Activated T-helper 9 cell treated with anti-CD3 and anti-CD28 coated beads, Interleukin-2, amount 50 U/mL, for 16 hours (primary cell): Measurements from ENCODE around the gene ESCO1.
"Not testable (repeated sequence)": the region's sequence is repeated elsewhere in the genome, so short reads cannot be mapped to it uniquely, and the experiment has no call there.

ENCODE experiments used
- DNase-seq: peaks from one replicate; pipeline ENCODE4 v3.0.0-alpha.2; 2020; ENCODE audit warnings: low read depth

Gene ESCO1

DNA sequence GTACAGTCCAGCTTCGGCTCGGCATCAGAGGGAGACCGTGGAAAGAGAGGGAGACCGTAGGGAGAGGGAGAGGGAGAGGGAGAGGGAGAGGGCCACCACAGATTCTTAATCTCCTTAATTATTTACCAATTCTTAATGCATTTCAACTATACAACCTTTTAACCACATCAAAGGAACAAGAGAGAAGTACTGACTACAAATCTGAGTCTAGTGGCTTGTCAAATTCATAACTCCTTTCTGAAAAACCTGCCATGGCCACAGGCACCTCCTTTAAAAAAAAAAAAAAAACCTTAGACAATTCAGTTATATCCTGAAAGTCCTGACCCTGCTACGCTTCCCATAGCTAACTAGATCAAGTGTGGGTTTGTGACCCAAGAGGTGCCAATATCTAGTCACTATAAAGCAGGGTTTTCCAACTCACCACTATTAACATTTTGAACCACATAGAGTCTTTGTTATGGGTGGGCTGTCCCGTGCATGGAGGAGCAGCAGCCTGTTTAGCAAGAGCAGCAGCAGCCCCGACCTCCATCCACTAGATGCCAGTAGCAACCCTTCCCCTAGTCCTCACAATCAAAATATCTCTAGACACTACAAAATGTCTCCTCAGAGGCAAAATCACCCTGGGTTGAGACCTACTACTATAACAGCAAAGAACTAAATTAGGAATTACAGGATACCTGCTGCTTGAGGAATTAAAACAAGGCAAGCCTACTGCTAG is 6.8 kb downstream of the ESCO1 start:
- no peak for DNase-seq

- not testable (repeated sequence) for DNase-seq
Measured at GRCh38 chr18:21592361-21592760, 8.1 kb downstream of the ESCO1 start.

DNA sequence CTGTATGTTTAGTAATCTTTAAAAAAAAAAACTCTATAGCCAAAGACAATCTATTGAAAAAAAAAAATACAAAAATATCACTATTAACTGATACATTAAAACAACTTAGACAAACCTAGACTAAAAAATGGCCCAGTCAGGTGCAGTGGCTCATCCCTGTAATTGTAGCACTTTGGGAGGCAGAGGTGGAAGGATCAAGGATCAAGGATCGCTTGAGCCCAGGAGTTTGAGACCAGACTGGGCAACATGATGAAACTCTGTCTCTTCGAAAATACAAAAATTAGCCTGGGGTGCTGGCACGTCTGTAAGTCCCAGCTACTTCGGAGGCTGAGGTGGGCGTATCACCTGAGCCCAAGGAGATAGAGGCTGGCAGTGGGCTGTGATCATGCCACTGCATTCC is 16.1 kb downstream of the ESCO1 start:
- no peak for DNase-seq

DNA sequence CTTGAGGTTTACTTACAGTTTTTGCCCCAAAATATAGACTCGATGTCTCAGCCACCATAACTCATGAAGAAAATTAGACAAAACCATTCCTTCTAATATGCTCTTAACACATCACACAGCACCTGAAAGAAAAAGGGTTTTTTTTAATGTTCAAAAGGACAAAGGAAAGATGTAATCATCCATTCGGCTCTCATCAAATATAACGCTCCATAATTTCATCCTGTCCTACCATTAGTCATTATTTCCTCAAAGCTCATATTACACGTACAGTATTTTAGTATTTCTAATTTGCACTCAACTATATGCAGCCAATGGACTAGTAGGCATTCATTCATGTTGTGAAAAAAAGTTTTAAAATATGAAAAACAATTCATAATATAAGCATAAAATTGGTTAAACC is 24.8 kb downstream of the ESCO1 start:
- no peak for DNase-seq

- no peak for DNase-seq
Measured at GRCh38 chr18:21571772-21572171, 28.7 kb downstream of the ESCO1 start.

GRCh38 chr18:21559195-21559594 is 41.3 kb downstream of the ESCO1 start:
- DNase-seq: no peak

DNA sequence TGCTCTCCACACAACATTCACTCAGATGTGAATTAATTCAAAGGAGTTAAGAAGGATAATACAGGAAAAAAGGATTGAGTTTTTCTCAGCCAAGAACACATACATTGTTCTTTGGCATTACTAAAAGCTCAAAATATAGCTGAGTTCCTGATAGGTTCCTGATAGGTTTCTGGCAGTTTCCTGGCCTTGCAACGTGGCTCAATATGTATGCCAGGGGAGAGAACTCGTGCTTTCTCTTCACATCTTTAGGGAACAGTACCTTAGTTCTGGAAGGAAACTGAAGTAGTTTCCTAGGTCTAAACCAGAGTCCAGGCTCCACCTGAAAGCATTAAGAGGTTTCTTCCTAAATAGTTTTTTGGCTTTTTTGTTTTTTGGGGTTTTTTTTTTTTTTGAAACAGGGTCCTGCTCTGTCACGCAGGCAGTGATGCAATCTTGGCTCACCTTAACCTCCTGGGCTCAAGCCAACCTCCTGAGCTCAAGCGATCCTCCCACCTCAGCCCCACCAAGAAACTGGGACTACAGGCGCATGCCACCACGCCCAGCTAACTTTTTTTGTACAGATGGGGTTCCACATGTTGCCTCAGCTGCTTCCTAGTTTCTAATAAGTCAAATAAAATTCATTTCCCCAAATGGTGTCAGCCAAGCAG is 42.8 kb downstream of the ESCO1 start:
- no peak for DNase-seq

DNA sequence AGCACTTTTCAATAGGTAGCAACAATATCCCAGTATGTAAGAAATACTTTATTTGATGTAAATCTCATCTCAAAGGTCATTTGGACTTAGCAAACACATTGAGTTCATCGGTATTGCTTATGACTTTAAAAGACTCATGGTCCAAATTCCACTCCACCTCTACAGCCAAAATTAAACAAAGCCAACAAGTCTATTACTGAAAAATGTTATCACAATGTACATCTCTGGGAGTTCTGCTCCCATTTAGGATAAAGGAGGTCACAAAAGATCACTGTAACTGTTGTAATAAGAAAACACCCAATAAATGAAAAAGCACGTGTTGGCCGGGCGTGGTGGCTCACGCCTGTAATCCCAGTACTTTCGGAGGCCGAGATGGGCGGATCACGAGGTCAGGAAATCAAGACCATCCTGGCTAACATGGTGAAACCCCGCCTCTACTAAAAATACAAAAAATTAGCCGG is 50.0 kb downstream of the ESCO1 start:
- DNase-seq: no peak

- DNase-seq: no peak
Measured at GRCh38 chr18:21548647-21549046, 51.9 kb downstream of the ESCO1 start.

DNA sequence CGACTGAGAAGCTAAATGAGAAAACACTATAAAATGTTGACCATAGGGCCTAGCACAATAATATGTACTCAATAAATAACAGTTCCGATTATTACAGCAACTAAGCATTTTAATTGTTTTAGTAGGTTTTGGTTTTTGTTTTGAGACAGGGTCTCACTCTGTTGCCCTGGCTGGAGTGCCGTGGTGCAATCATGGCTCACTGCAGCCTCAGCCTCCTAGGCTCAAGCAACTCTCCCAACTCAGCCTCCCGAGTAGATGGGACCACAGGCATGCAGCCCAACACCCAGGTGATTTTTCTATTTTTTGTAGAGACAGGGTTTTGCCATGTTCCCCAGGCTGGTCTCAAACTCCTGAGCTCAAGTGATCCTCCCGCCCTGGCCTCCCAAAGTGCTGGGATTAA is 54.1 kb downstream of the ESCO1 start:
- DNase-seq: no peak

DNA sequence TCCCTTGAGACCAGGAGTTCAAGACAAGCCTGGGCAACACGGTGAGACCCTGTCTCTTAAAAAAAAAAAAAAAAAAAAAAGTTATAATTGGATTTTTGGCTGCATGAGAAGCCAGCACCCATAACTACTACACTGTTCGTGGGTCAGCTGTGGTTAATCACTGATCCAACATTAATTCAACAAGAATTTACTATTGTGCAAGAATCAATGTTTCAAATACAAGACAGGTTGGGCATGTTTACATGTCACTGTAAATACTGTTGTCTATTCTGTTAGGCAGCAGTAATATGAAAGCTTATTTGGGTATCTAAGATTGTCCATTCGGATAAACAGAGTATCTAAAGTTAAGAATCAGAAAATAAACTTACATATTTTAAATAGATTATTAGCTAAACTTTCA is 62.3 kb downstream of the ESCO1 start:
- no peak for DNase-seq

DNA sequence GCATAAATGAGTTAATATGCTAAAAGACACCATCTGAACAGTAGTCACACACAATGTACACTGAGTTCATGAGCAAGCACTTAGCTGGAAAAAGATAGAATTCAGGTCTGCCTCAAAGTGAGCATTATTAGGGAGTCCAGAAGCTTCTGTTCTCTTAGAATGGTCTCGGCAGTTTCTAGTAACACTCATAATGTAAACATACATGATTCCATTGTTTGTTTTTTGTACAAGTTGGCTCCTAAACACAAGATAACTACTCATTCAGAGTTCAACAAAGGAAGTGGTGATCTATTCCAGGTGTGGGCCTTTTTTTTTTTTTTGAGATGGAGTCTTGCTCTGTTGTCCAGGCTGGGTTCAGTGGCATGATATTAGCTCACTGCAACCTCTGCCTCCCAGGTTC is 66.2 kb downstream of the ESCO1 start:
- no peak for DNase-seq

- DNase-seq: no peak
Measured at GRCh38 chr18:21526463-21526862, 74.0 kb downstream of the ESCO1 start.

DNA sequence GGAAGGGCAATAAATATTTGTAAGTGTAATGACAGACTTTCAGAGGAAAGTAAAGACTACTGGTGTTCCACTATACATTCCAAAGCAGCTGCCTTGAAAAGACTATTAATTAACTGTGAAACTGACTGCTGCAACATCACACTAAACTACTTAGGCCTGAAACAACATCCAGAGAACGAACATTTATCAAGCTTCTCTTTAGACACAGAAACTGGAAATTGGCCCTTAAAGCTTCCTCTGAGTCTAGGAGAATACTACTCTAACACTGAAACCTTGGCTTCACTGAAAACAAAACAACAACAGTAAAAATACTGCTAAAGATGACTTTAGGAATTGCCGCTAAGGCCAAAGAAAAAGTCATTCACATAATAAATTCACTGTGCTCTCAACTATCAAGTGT is 74.6 kb downstream of the ESCO1 start:
- DNase-seq: no peak

- DNase-seq: no peak
Measured at GRCh38 chr18:21522530-21522929, 78.0 kb downstream of the ESCO1 start.

DNA sequence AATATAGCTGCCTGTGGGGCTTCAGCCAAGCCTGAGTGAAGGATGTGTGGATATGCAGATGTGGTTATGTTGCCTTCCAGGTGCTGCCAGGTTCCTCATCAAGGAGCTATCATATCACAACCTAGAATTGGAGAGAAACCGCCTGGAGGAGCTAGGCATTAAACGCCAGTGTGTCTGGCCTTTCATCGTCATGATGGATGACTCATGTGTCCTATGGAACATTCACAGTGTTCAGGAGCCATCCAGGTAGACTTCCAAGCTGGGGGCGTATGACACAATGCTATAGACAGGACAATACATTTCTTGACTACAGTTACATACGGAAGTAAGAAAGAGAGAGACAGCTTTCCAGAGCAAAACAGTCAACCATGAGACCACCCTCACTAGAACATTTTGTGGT is 86.8 kb downstream of the ESCO1 start:
- no peak for DNase-seq

- no peak for DNase-seq
Measured at GRCh38 chr18:21513292-21513691, 87.2 kb downstream of the ESCO1 start.

DNA sequence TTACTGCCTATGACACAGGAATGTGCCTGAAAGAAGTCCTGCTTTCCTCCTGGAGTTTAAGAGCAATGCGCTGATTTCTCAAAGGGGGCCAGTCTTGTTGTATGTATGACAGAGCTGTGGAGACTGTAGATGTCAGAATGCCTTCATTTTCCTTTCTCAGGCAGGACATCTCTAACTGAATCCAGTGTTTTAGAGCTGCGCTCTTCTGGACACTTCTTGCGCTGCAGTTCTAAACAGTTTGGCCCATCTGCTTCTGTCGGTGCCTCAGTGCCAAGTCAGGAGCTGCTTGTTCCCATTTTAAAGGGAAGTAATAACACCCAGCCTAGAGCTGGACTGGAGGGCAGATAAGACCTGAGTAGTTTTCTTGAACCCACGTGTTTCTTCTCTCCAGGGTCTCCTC is 91.4 kb downstream of the ESCO1 start:
- no peak for DNase-seq

- no peak for DNase-seq
Measured at GRCh38 chr18:21507913-21508701, 92.4 kb downstream of the ESCO1 start.

DNA sequence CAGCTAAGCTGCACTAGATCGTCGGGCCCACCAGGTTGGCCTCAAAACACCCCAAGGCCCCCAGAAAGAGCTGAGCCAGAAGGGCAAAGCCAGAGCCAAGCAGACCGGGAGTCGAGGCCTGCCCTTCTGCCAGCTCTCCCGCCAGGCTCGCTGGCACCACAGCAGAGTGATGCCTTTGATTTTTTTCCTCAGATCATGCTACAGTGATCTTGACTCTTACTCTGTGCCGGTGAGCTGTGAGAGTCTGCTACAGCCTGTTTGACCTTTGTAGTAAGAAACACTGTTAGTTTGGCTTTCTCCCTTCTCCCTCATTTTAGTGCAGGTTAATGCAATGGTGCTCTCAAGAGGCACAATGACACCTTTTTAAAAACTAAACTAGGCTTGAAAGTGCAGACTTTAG is 97.8 kb downstream of the ESCO1 start:
- no peak for DNase-seq

- no peak for DNase-seq
Measured at GRCh38 chr18:21499997-21500396, 100.5 kb downstream of the ESCO1 start.

GRCh38 chr18:21496277-21496835 is 104.1 kb downstream of the ESCO1 start:
- no peak for DNase-seq

- DNase-seq: no peak
Measured at GRCh38 chr18:21490748-21491147, 109.8 kb downstream of the ESCO1 start.
